Loucy (cell line): ENCODE measurements around the gene RPL29.

Experiments used
- EZH2phosphoT487 ChIP-seq: fragments of 200-600 bp; IDR thresholded peaks from 2 replicates; pipeline ENCODE4 v1.6.1; 2018; ENCODE audit warnings: antibody characterized with exemption, mild to moderate bottlenecking, moderate library complexity, borderline replicate concordance
- TF ChIP-seq, protein P1 (sequence below): fragments of 200-600 bp; sonication (generic); conservative IDR thresholded peaks from 2 replicates; pipeline ENCODE4 v1.5.1; 2014; ENCODE audit warnings: mild to moderate bottlenecking, antibody characterized with exemption, low read length

DNA sequence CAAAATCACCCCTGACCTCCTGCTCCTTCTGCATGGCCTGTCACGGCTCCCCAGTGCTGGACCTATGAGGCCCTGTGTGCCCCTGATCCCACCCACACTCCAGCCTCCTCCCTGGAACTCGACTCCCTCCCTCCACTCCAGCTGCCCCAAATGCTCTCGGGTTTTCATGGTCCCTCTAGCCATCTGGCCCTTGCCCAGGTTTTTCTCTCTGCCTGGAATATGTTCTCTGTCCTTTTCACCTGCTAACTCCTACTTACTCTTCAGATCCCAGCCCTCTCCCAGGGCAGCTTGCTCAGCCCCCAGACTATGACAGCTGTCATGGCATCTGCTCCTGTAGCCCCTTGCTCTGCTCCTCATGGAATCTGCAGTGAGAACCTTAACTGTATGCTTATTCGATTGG is 30.3 kb upstream of the RPL29 start:
- TF ChIP-seq, protein P1, sequence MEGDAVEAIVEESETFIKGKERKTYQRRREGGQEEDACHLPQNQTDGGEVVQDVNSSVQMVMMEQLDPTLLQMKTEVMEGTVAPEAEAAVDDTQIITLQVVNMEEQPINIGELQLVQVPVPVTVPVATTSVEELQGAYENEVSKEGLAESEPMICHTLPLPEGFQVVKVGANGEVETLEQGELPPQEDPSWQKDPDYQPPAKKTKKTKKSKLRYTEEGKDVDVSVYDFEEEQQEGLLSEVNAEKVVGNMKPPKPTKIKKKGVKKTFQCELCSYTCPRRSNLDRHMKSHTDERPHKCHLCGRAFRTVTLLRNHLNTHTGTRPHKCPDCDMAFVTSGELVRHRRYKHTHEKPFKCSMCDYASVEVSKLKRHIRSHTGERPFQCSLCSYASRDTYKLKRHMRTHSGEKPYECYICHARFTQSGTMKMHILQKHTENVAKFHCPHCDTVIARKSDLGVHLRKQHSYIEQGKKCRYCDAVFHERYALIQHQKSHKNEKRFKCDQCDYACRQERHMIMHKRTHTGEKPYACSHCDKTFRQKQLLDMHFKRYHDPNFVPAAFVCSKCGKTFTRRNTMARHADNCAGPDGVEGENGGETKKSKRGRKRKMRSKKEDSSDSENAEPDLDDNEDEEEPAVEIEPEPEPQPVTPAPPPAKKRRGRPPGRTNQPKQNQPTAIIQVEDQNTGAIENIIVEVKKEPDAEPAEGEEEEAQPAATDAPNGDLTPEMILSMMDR: no peak
- no peak for TF ChIP-seq EZH2phosphoT487
